A673 (cell line): ENCODE results near the gene ZSCAN9. TPM values are rescaled to one million over a fixed set of nuclear protein-coding genes. Genes with fewer than 3 reads are reported as not detected.

ENCODE experiments used
- BruUV-seq: library from RNA; stranded (reverse); fragments of 400-500 nt; replicated peaks from 2 replicates; lab custom pipeline; 2021; lab: Mats Ljungman, UMichigan
- CTCF ChIA-PET: fragments of 300-600 bp; sonication (Branson Sonifier 250); formaldehyde crosslinking; loops from one replicate; lab custom pipeline; 2022; ENCODE audit warnings: antibody characterized with exemption; lab: Charles Lee
- POLR2A ChIA-PET: fragments of 300-600 bp; sonication (Branson Sonifier 250); formaldehyde crosslinking; loops from one replicate; lab custom pipeline; 2022; ENCODE audit warnings: antibody characterized with exemption; ENCODE audit not compliant: low non-redundant PET; lab: Charles Lee
- DNase-seq: peaks from one replicate; pipeline ENCODE4 v3.0.0-alpha.2; 2015; ENCODE audit warnings: low spot score
- H3K27ac ChIP-seq: fragments of 200-600 bp; sonication (generic); 2 replicates; pipeline ENCODE4 v1.5.1; 2016; ENCODE audit warnings: mixed run types, low read depth, mild to moderate bottlenecking, mixed read lengths, antibody characterized with exemption, low read length; ENCODE audit not compliant: poor library complexity, severe bottlenecking
- H3K27me3 ChIP-seq: fragments of 200-600 bp; sonication (generic); replicated peaks from 2 replicates; pipeline ENCODE4 v1.6.1; 2017; ENCODE audit warnings: mixed run types, low read depth, mild to moderate bottlenecking, mixed read lengths, antibody characterized with exemption, low read length; ENCODE audit not compliant: insufficient read depth, poor library complexity
- H3K36me3 ChIP-seq: fragments of 200-600 bp; sonication (generic); 2 replicates; pipeline ENCODE4 v1.6.1; 2016; ENCODE audit warnings: mixed run types, mild to moderate bottlenecking, mixed read lengths, antibody characterized with exemption, low read length; ENCODE audit not compliant: insufficient read depth, poor library complexity, severe bottlenecking
- H3K4me1 ChIP-seq: fragments of 200-600 bp; sonication (generic); 2 replicates; pipeline ENCODE4 v1.6.1; 2017; ENCODE audit warnings: mixed run types, mild to moderate bottlenecking, mixed read lengths, antibody characterized with exemption, low read length; ENCODE audit not compliant: insufficient read depth, poor library complexity, severe bottlenecking
- H3K4me3 ChIP-seq: fragments of 200-600 bp; sonication (generic); 2 replicates; pipeline ENCODE4 v1.5.1; 2016; ENCODE audit warnings: low read depth, mixed run types, mild to moderate bottlenecking, mixed read lengths, low read length; ENCODE audit not compliant: poor library complexity, severe bottlenecking
- H3K9me3 ChIP-seq: fragments of 200-600 bp; sonication (generic); 2 replicates; pipeline ENCODE4 v1.6.1; 2016; ENCODE audit warnings: mixed run types, low read depth, mild to moderate bottlenecking, mixed read lengths, antibody characterized with exemption, low read length; ENCODE audit not compliant: poor library complexity, severe bottlenecking
- EZH2 ChIP-seq: fragments of 200-600 bp; sonication (generic); IDR thresholded peaks from 2 replicates; pipeline ENCODE4 v1.6.1; 2017; ENCODE audit warnings: borderline replicate concordance, low read depth, mild to moderate bottlenecking, mixed read lengths, antibody characterized with exemption, low read length; ENCODE audit not compliant: poor library complexity, severe bottlenecking
- intact Hi-C: fragments of 100-400 bp; cut with micrococcal nuclease; formaldehyde crosslinking; loops from one replicate; pipeline ENCODE4 v1.10.0; 2022; ENCODE audit not compliant: unreplicated experiment
- total RNA-seq: library from RNA; stranded (reverse); gene quantifications from 2 replicates; pipeline ENCODE4 v1.2.3, GENCODE V29; 2021
- TF ChIP-seq, protein P1 (sequence below): fragments of 300-800, 200-600 bp; sonication (generic); conservative IDR thresholded peaks from 2 replicates; pipeline ENCODE4 v1.5.1; 2017; ENCODE audit warnings: low read depth, mild to moderate bottlenecking, antibody characterized with exemption, low read length, moderate library complexity, mixed read lengths

ZSCAN9 gene
- total RNA-seq, 1 experiment from 2014 or later = 13.3 TPM

GRCh38 chr6:28232785-28233184 is 7.7 kb downstream of the ZSCAN9 start:
- no peak for DNase-seq
- BruUV-seq = no TSS peak
- POLR2A ChIA-PET = no interaction called here
- Histone ChIP-seq H3K9me3 (no peaks in the 10 kb centered on the region), H3K4me3 (no peak overlapping the region), H3K27me3 (no peaks in the 10 kb centered on the region), H3K36me3 (peaks cover 18% of the 10 kb centered on the region), H3K27ac (no peak overlapping the region), H3K4me1 (no peaks in the 10 kb centered on the region)
- CTCF ChIA-PET = no interaction called here
- intact Hi-C loops = no loop called here
- TF ChIP-seq, protein P1, sequence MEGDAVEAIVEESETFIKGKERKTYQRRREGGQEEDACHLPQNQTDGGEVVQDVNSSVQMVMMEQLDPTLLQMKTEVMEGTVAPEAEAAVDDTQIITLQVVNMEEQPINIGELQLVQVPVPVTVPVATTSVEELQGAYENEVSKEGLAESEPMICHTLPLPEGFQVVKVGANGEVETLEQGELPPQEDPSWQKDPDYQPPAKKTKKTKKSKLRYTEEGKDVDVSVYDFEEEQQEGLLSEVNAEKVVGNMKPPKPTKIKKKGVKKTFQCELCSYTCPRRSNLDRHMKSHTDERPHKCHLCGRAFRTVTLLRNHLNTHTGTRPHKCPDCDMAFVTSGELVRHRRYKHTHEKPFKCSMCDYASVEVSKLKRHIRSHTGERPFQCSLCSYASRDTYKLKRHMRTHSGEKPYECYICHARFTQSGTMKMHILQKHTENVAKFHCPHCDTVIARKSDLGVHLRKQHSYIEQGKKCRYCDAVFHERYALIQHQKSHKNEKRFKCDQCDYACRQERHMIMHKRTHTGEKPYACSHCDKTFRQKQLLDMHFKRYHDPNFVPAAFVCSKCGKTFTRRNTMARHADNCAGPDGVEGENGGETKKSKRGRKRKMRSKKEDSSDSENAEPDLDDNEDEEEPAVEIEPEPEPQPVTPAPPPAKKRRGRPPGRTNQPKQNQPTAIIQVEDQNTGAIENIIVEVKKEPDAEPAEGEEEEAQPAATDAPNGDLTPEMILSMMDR = no peak
- TF ChIP-seq EZH2 = no peak

GRCh38 chr6:28235912-28236452 is 10.9 kb downstream of the ZSCAN9 start:
- ChIA-PET POLR2A (no interaction called here), CTCF (no interaction called here)
- no peaks in the 10 kb centered on the region for H3K36me3 ChIP-seq
- intact Hi-C loops = no loop called here
- H3K27ac ChIP-seq = no peak overlapping the region
- H3K4me3 ChIP-seq = no peak overlapping the region
- TF ChIP-seq, protein P1 = no peak
- TF ChIP-seq EZH2 = no peak
- DNase-seq = no peak
- BruUV-seq = no TSS peak
- H3K9me3 ChIP-seq = no peaks in the 10 kb centered on the region
- H3K27me3 ChIP-seq = no peaks in the 10 kb centered on the region
- H3K4me1 ChIP-seq = no peaks in the 10 kb centered on the region

DNA sequence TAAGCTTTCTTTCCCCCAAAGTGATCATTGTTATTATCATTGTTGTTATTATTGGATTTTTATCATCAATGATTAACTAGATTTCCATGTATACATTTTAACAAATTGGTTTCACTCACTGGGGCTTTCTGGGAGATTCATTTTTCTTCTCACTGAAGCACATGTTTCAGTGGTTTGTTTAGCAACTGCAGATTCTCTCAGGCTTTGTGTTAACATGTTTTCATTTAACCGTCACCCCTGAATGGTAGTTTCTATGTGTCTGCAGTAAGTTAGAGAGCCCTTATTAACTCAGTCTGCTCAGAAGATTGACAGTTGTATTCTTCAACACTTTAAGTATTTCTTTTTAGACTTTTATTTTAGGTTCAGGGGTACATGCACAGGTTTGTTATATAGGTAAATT is 14.6 kb downstream of the ZSCAN9 start:
- Histone ChIP-seq H3K9me3 (no peaks in the 10 kb centered on the region), H3K4me1 (no peaks in the 10 kb centered on the region), H3K27me3 (no peaks in the 10 kb centered on the region), H3K36me3 (peaks cover under 1% of the 10 kb centered on the region), H3K4me3 (no peak overlapping the region), H3K27ac (no peak overlapping the region)
- no TSS peak for BruUV-seq
- ChIA-PET POLR2A (no interaction called here), CTCF (no interaction called here)
- intact Hi-C loops = no loop called here
- TF ChIP-seq, protein P1 = no peak
- no peak for TF ChIP-seq EZH2
- DNase-seq = no peak
